ENCODE measurements around the gene UGT2A3. TPM values are rescaled to one million over a fixed set of nuclear protein-coding genes. Genes with fewer than 3 reads are reported as not detected.

UGT2A3 gene
- total RNA-seq, 4 donors from 2014 or later = not detected

- Histone ChIP-seq H3K9me3 (no peaks in the 10 kb centered on the region), H3K27me3 (no peaks in the 10 kb centered on the region), H3K4me1 (peaks cover 19 to 22% of the 10 kb centered on the region in 2 donors), H3K36me3 (no peaks in the 10 kb centered on the region), H3K27ac (peak overlapping the region; percentile 59 to 83 (median 73)), H3K4me3 (replicated peaks in 1 of 3) (no peak overlapping the region)
- TF ChIP-seq POLR2A (IDR thresholded peaks at IDR 0.05) (no peak), CTCF (IDR thresholded peaks at IDR 0.05) (no peak)
- no peak for DNase-seq
- 67 to 83% methylated on average over 7 to 10 of the region's 10 CpGs for WGBS, 2 donors
- intact Hi-C loops (cut with DNase I) = no loop called here
Observed at GRCh38 chr4:68906780-68907137, 44.8 kb downstream of the UGT2A3 start.

GRCh38 chr4:68905939-68906779 is 45.4 kb downstream of the UGT2A3 start:
- Histone ChIP-seq H3K36me3 (no peaks in the 10 kb centered on the region), H3K4me1 (peaks cover 19 to 22% of the 10 kb centered on the region in 2 donors), H3K27ac (peak overlapping the region; percentile 59 to 83 (median 73)), H3K27me3 (no peaks in the 10 kb centered on the region), H3K4me3 (replicated peaks in 1 of 3) (peak overlapping the region in 1 of 3 donors; percentile 9), H3K9me3 (no peaks in the 10 kb centered on the region)
- DNase-seq = peak; percentile 24 to 37
- intact Hi-C loops (cut with DNase I) = no loop called here
- 26 to 31% methylated on average over 16 of the region's 16 CpGs for WGBS, 2 donors
- TF ChIP-seq CTCF (IDR thresholded peaks at IDR 0.05) = no peak
- peak in 1 of 2 donors; percentile 38 for TF ChIP-seq POLR2A (IDR thresholded peaks at IDR 0.05)

GRCh38 chr4:68905598-68905938 is 46.0 kb downstream of the UGT2A3 start:
- peak overlapping the region in 1 of 3 donors; percentile 9 for H3K4me3 ChIP-seq (replicated peaks in 1 of 3)
- H3K36me3 ChIP-seq = no peaks in the 10 kb centered on the region
- H3K27me3 ChIP-seq = no peaks in the 10 kb centered on the region
- peaks cover 19 to 22% of the 10 kb centered on the region in 2 donors for H3K4me1 ChIP-seq
- H3K9me3 ChIP-seq = no peaks in the 10 kb centered on the region
- WGBS, 2 donors = 29 to 36% methylated on average over 2 of the region's 2 CpGs
- peak overlapping the region; percentile 59 to 83 (median 73) for H3K27ac ChIP-seq
- intact Hi-C loops (cut with DNase I) = no loop called here
- TF ChIP-seq POLR2A (IDR thresholded peaks at IDR 0.05) = no peak
- TF ChIP-seq CTCF (IDR thresholded peaks at IDR 0.05) = no peak
- no peak for DNase-seq

DNA sequence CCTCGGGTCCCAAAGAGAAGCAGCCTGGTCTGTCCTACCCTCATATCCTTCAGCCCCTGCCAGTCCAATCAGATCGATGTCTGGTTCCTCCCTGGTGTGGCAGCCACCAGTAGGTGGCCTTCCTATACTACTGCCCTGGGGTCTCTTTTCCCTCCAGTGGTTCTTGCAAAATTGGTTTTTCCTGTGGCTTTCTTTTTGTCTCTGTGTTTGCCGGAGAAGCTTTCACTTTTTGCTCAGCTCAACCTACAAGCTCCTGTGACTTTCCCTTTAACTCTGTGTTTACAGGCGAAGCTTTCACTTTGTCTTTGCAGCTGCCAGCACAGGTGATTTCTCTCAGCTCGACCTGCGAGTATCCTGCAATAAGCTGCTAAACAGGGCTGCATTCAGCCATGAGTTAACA is 46.8 kb downstream of the UGT2A3 start:
- Histone ChIP-seq H3K9me3 (no peaks in the 10 kb centered on the region), H3K4me1 (peaks cover 19 to 22% of the 10 kb centered on the region in 2 donors), H3K27ac (peak overlapping the region in 2 of 3 donors; percentile 59 to 83), H3K36me3 (no peaks in the 10 kb centered on the region), H3K27me3 (no peaks in the 10 kb centered on the region), H3K4me3 (replicated peaks in 1 of 3) (peak overlapping the region in 1 of 3 donors; percentile 18)
- 27% methylated on average over 6 of the region's 6 CpGs for WGBS, 2 donors
- peak in 1 of 2 donors; percentile 39 for DNase-seq
- intact Hi-C loops (cut with DNase I) = no loop called here
- TF ChIP-seq POLR2A (IDR thresholded peaks at IDR 0.05) = no peak
- TF ChIP-seq CTCF (IDR thresholded peaks at IDR 0.05) = peak in 3 of 6 experiments; percentile 30 to 39 (median 39)

GRCh38 chr4:68896749-68897148 is 54.9 kb downstream of the UGT2A3 start:
- Histone ChIP-seq H3K27me3 (no peaks in the 10 kb centered on the region), H3K9me3 (no peaks in the 10 kb centered on the region), H3K4me1 (no peaks in the 10 kb centered on the region), H3K4me3 (replicated peaks in 1 of 3) (no peak overlapping the region), H3K27ac (no peak overlapping the region), H3K36me3 (no peaks in the 10 kb centered on the region)
- TF ChIP-seq POLR2A (IDR thresholded peaks at IDR 0.05) (no peak), CTCF (IDR thresholded peaks at IDR 0.05) (no peak)
- intact Hi-C loops (cut with DNase I) = no loop called here
- no peak for DNase-seq
- WGBS, 2 donors = 75 to 90% methylated on average over 1 of the region's 1 CpG
